GM19455 (cell line): ENCODE data around the gene MAP6.

Source experiments
- ATAC-seq: cut with Tn5 transposase; IDR thresholded peaks from one replicate; pipeline ENCODE4 v1.9.1; 2021; ENCODE audit not compliant: unreplicated experiment

The MAP6 gene

DNA sequence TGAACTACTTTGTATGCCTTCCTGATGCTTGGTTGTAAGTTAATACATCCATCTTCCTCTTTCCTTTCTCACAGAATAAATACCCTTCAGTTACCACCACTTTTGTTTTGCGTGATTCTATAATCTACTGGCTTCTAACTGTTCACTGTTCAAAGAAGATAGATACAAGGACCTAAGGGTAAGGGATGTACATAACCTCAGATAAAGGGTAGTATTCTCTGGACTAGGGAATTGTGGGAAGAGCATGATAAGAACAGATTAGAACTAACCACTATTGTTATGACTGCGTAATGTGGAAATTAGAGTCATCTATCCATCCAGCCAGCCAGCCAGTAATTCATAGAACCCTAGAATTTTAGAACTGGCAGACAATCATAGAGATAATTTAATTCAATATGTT is 36.4 kb downstream of the MAP6 start:
- no peak for ATAC-seq

- no peak for ATAC-seq
These were observed 37.6 kb downstream of the MAP6 start for GRCh38 chr11:75631086-75631730.

GRCh38 chr11:75627906-75628668 is 40.8 kb downstream of the MAP6 start:
- no peak for ATAC-seq

GRCh38 chr11:75626889-75627529 is 41.8 kb downstream of the MAP6 start:
- ATAC-seq: no peak

GRCh38 chr11:75625991-75626888 is 42.6 kb downstream of the MAP6 start:
- ATAC-seq: no peak

DNA sequence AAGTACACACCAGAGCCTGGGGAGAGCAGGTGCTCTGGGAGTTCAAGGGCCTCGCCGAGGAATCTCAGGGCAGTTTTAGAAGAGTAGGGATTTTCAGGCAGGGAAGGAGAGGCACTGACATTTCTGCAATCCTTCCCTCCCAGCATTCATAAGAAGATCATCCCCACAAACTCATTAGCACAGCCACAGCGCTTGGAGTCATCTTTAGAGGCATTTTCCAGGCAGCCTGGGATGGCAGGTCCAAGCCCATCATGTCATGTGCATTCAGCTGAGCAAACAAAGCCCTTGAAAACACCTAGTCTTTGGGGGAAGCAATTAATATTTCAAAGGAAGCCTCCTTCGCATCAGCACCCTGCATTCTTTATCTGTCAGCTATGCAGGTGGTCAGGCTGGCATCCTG is 43.8 kb downstream of the MAP6 start:
- no peak for ATAC-seq

DNA sequence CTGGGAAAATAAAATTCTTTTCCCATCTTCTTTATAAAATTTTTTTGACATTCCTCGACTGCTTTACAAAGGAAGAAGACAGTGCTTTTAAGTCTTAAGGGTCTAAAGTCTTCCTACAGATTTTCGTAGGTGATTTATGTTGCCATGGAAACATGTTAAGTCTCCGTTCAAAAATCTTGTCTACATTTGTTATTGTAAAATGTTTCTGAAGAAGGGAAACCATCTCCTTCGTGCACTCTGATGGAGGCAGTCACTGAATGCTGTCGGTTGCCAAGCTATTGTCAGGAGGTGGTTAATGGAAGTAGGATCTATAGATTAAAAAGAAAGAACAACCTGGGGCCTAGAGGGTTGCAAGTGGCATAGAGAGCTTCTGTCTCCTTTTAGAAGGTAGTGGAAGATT is 52.6 kb downstream of the MAP6 start:
- ATAC-seq: no peak

GRCh38 chr11:75615751-75616150 is 53.1 kb downstream of the MAP6 start:
- ATAC-seq: no peak

- ATAC-seq: no peak
These were observed 57.0 kb downstream of the MAP6 start for GRCh38 chr11:75611823-75612222.

DNA sequence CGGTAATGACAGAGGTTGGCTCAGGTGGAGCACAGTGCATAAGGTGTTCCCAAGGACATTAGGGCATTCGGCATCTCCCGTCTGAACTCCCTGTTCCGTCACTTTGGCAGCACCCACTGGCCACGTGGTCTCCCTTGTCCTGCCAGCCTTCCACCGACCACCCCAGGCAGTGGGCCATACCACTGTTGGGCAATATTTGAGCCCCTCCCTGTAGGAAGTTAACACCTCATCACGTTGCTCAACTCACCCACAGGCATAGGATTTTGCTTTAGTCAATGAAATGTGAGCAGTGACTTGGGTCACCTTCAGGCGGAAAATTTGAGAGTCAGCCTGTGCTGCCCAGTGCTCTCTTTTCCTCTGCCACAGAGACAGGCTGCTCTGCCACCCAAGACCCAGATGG is 62.7 kb downstream of the MAP6 start:
- no peak for ATAC-seq

GRCh38 chr11:75603791-75604736 is 64.8 kb downstream of the MAP6 start:
- no peak for ATAC-seq

DNA sequence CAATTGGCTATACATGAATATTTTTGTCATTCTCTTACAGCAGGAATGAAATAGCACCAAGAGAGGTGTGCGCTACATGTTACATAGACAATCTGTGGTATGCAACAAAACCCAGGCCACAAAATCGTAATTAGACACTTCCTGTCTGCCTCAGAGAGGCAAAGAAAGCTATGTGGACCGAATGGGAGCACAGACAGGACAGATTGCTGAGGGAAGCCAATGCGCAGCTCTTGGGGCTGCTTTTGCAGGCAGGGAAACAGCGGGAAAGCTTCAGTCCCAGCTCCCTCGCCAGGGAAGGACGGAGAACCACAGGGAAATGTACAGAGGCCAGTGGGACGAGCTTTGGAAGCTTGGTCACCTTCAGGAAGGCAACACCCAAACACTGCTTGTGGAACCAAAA is 65.9 kb downstream of the MAP6 start:
- ATAC-seq: no peak

DNA sequence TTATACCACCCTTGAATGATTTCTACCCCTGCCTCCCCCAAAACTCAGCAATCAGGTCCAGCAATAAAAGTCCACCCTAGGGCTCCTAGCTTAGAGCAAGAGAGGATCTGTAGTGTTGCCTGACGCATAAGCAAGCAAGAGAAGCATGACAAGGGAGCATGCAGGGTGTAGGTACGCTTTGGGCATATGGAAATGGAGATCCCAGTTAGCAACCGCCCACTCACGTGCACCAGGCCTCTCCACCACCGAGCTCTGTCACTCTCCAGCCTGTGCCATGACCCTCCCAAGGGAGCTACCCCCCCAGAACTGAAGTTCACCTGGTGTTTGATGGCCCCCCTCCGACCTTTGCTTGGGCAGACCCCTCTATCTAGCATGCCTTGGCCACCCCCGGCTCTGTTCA is 67.3 kb downstream of the MAP6 start:
- ATAC-seq: no peak

- ATAC-seq: no peak
These were observed 68.5 kb downstream of the MAP6 start for GRCh38 chr11:75600356-75600755.

DNA sequence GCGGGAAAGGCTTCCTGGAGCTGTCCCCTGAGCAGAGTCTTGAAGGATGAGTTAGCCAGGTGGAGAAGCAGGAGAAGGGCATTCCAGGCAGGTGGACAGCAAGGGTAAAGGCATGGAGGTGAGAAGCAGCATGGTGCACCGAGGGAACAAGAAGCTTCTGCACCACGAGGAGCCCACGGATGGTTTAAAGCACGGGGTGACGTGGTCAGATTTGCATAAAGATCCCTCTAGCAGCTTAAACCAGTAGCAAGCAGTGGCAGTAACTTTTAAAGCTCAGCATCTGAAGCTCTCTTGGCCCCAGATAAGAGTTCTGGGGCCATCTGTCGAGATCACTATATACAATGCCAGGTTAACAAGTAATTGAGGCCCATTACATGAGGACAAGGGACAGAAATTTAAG is 69.9 kb downstream of the MAP6 start:
- ATAC-seq: no peak

DNA sequence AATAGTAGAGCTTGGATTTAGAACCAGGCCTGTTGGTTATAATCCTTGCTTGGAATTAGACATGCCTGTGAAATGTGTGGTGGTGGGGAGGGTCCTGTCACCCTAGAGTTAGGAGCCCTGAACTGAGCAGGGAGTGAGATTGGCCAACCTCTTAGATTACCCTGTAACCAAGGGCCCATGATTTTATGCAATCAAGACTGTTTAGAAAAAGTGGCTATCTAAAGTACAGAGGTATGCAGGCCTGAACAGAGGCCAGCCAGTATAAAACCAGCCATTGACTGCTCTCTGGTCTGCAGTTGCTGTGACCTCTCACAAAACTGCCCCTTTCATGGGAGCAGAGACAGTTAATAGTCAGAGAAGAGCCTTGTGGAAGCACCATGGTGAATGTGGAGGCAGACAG is 70.6 kb downstream of the MAP6 start:
- no peak for ATAC-seq

GRCh38 chr11:75597636-75598035 is 71.2 kb downstream of the MAP6 start:
- ATAC-seq: no peak

- ATAC-seq: no peak
These were observed 71.9 kb downstream of the MAP6 start for GRCh38 chr11:75596914-75597313.

DNA sequence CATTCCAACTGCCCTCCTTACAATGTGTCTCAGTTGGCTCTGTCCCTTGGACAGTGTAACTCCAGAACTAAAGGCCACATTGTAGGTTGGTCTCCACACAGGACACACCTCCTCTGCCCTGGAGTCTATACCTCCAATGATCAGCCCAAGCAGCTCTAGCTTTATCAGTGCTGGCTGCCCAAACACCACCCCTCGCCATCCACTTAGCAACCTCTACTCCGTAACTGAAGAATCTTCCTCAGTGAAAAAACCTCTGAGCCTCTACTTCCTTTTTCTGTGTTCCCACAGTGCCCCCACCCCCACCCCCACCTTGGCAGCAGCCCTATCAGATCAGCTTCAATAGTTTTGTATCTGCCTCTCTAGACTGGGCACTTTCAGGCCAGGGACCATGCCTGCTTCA is 73.4 kb downstream of the MAP6 start:
- no peak for ATAC-seq

- no peak for ATAC-seq
These were observed 74.6 kb downstream of the MAP6 start for GRCh38 chr11:75594211-75594610.
